HEK293 (cell line): ENCODE data around the gene TFAM.

Experiments
- GLI4 ChIP-seq: fragments of 450-650 bp; formaldehyde crosslinking; IDR thresholded peaks from 2 replicates; pipeline ENCODE4 v1.5.1; 2016; ENCODE audit warnings: missing biosample characterization, missing genetic modification characterization
- ZNF174 ChIP-seq: fragments of 450-650 bp; formaldehyde crosslinking; IDR thresholded peaks from 2 replicates; pipeline ENCODE4 v1.5.0; 2017; ENCODE audit warnings: missing biosample characterization, mild to moderate bottlenecking, missing genetic modification characterization

DNA sequence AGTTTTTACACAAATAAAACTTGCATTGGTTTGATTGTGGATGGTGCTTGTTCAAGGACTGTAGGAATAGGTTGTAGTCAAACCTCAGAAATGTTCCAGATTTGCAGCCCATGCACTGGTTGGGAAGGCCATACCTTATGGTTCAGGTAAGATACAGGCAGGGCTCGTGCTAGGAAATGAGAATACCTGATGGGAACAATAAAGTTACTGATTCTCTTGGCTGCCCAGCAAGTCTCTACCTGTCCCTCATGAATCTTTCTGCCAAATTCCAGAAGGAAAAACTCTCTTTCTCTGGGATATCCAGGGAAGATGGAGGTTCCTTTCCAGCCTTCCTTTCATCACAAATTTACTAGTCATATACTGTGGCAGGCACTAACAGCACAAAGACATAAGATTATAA, 53.8 kb downstream of the TFAM start:
- no peak for TF ChIP-seq ZNF174
- no peak for TF ChIP-seq GLI4 (tag by site-specific recombination)
